M059J (cell line): ENCODE data around the gene ALOX12B. TPM values are rescaled to one million over a fixed set of nuclear protein-coding genes. Genes with fewer than 3 reads are reported as not detected.
"Not testable (repeated sequence)": the region's sequence is repeated elsewhere in the genome, so short reads cannot be mapped to it uniquely, and the experiment has no call there.

Source experiments
- DNase-seq: peaks from one replicate; pipeline ENCODE4 v3.0.0-alpha.2; 2012; ENCODE audit warnings: low read depth
- total RNA-seq: library from RNA; depleted of rRNA; stranded (reverse); fragments of >200 nt; shearing (Covaris generic); gene quantifications from 2 replicates; pipeline ENCODE4 v1.2.3, GENCODE V29; 2014; rRNA removed

The ALOX12B gene
- total RNA-seq, 1 experiment from 2014 or later: not detected

DNA sequence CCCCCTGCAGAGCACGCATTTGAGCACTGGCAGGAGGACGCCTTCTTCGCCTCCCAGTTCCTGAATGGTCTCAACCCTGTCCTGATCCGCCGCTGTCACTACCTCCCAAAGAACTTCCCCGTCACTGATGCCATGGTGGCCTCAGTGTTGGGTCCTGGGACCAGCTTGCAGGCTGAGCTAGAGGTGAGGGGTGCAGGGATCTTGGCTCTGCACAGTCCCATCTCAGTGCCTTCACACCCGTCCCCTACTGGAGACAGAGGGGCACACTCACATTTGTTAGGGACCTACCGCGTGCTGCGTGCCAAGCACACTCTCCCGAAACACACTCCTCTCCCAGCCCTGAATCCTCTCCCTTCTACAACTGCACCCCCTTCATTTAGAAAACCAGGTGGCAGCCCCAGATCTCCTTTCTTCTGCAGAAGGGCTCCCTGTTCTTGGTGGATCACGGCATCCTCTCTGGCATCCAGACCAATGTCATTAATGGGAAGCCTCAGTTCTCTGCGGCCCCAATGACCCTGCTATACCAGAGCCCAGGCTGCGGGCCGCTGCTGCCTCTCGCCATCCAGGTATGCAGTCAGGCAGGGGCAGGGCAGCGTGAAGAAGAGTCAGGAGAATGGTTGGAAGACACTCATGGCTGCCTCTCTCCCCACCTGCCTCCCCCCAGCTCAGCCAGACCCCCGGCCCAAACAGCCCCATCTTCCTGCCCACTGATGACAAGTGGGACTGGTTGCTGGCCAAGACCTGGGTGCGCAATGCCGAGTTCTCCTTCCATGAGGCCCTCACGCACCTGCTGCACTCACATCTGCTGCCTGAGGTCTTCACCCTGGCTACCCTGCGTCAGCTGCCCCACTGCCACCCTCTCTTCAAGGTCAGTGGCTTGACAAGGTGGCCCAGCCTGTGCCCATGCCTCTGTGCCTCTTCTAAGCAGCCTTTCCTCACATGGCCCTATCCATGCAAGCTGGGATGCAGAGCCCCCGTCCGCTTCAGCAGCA is 42.4 kb downstream of the ALOX12B start:
- DNase-seq: no peak

DNA sequence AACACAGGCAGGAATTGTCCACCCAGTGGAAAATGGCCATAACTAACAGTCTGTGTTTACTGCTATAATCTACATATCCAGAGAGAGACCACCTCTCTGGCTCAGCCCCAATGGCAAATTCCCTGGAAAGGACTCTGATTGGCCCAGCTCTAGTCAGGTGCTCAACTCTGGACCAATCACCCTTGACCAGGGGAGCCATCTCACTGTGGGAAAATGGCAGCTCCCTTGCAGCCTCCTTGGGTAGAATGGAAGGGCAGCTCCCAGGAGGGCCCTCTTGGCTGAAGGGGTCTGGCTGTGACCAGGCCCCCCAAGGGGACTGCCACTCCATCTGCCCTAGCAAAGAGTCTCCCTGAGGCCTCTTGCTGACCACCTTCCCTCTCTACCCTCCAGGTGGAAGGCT is 45.5 kb downstream of the ALOX12B start:
- DNase-seq: no peak

GRCh38 chr17:8041249-8041928 is 46.1 kb downstream of the ALOX12B start:
- peak; percentile 59 for DNase-seq

- DNase-seq: no peak
Observed at GRCh38 chr17:8039611-8040168, 47.8 kb downstream of the ALOX12B start.

GRCh38 chr17:8038954-8039610 is 48.4 kb downstream of the ALOX12B start, which contains the start of gene ALOX15B:
ALOX15B (plus strand) TSS chr17:8039059; CDS start chr17:8039156, 97 bp downstream.
- DNase-seq: no peak

DNA sequence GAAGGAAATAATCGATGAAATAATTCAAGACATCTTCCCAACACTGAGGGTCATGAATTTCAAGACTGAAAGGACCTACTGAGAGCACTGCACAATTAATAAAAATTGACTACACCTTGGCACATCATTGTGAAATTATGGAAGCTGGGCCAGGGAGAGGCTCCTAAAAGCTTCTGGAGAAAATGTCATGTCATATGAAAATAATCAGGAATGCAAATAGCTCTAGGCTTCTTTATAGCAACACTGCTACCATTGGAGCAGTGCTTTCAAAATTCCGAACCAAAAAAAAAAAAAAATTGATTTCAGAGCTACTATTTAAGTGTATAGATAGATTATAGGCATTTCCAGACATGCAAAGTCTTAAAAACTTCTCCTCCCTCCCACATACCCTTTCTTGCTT is 55.1 kb downstream of the ALOX12B start:
- DNase-seq: no peak

- DNase-seq: no peak
Observed at GRCh38 chr17:8031950-8032349, 55.6 kb downstream of the ALOX12B start.

GRCh38 chr17:8031261-8031661 is 56.3 kb downstream of the ALOX12B start:
- DNase-seq: no peak

DNA sequence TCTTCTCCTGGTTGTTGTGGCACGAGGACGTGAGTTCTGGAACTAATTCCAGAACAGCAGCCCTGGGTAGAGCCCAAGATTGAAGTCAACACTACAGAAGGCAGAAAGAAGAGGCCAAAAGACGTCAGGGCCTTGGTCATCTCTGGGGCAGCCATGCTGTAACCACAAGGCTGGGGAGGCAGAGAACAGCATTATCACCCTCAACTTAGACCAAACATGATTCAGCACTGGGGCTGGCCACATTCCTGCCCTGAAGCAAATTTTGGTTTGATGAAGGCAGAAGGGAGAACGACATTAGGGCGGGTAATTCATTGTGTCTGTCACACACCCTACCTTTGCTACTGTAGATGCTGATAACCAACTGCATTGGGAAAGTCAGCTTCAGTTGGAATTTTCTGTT is 58.4 kb downstream of the ALOX12B start:
- peak; percentile 93 for DNase-seq

DNA sequence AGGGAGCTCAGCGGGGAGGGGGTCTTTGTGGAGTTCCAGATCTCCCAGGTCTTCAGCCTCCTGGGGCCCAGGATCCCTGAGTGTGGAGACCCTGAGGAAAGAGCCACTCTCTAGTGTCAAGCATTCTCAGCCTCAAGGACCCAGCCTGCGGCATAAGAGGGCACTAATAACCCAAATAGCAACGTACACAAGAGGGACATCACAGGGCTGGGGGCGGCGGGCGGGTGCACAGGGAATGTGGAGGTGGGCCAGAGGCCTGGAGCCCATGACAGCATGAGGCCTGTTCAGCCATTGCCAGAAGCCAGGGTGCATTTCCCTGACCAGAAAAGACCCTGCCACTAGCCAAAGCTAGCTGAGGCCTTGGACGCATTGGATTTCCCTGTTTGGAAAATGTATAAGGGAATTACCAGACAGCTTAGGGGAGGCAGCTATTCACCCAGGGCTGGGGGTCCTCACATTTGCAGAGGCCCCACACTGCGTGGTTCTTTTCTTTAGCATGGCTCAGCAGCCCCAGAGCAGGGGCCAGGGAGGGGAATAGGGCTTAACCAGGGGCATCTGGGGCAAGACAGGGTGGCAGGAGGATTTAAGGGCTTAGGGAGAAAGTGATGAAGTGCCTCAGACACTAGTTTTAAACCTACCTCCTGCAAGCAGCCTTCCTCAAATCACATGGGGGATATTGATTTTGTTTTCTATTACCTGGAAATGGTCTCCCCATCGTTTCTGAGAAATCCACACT is 62.2 kb downstream of the ALOX12B start:
- DNase-seq: no peak

DNA sequence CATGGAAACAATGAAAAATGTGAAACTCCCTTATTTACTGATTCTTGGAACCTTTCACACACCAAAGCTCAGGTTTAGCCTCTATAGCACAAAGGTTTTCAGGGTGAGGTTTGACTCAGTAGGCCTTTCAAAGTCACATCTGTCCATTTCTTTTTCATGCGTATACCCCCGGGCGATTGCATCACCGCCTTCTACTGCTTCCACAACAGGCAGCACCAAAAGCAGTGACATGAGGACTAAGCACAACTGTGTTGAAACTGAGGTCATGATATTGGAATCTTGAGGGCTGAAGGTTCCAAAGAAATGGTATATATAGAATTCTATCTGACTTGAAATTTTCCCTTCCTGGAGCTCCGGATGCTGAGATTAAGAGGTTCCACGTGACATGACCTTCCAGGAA is 63.4 kb downstream of the ALOX12B start:
- DNase-seq: not testable (repeated sequence)

Other genes starting within 250 kb of the ALOX12B start
- 0.49 TPM in 1 of 2 replicates, not detected in the other for gene TMEM88, start 232.7 kb downstream of the ALOX12B start, total RNA-seq
- gene NAA38, start 230.2 kb downstream of the ALOX12B start, total RNA-seq: 49.4 and 68.2 TPM in 2 replicates
- 6.6 and 14.2 TPM in 2 replicates for gene CYB5D1, start 229.7 kb downstream of the ALOX12B start, total RNA-seq
- gene CHD3, start 198.9 kb downstream of the ALOX12B start, total RNA-seq: 15.6 and 31.3 TPM in 2 replicates
- 0.86 and 7.8 TPM in 2 replicates for gene RNF227, start 171.4 kb downstream of the ALOX12B start, total RNA-seq
- not detected in 2 replicates for gene KCNAB3, start 157.9 kb downstream of the ALOX12B start, total RNA-seq
- gene TRAPPC1, start 155.8 kb downstream of the ALOX12B start, total RNA-seq: 58.1 and 61.8 TPM in 2 replicates
- gene CNTROB, start 155.5 kb downstream of the ALOX12B start, total RNA-seq: 14.3 and 29.9 TPM in 2 replicates
- not detected in 2 replicates for gene GUCY2D, start 85.1 kb downstream of the ALOX12B start, total RNA-seq
- not detected in 2 replicates for gene ALOX15B, start 48.7 kb downstream of the ALOX12B start, total RNA-seq
- gene ALOXE3, start 30.8 kb upstream of the ALOX12B start, total RNA-seq: 0.44 TPM in 1 of 2 replicates, not detected in the other
- gene HES7, start 36.4 kb upstream of the ALOX12B start, total RNA-seq: 0.22 and 0.94 TPM in 2 replicates
- gene PER1, start 64.7 kb upstream of the ALOX12B start, total RNA-seq: 10.6 and 18.4 TPM in 2 replicates
- gene VAMP2, start 75.2 kb upstream of the ALOX12B start, total RNA-seq: 3.8 and 4.4 TPM in 2 replicates
- gene TMEM107, start 88.7 kb upstream of the ALOX12B start, total RNA-seq: 27.5 and 31.5 TPM in 2 replicates
- 3.9 and 6.8 TPM in 2 replicates for gene BORCS6, start 102.5 kb upstream of the ALOX12B start, total RNA-seq
- 78.7 and 123 TPM in 2 replicates for gene AURKB, start 122.9 kb upstream of the ALOX12B start, total RNA-seq
- gene CTC1, start 160.3 kb upstream of the ALOX12B start, total RNA-seq: 0.49 and 3.1 TPM in 2 replicates
- gene PFAS, start 161.6 kb upstream of the ALOX12B start, total RNA-seq: 14.5 and 22.9 TPM in 2 replicates
- 5.6 and 14.7 TPM in 2 replicates for gene RANGRF, start 201.0 kb upstream of the ALOX12B start, total RNA-seq
- 1.7 and 2.4 TPM in 2 replicates for gene SLC25A35, start 207.7 kb upstream of the ALOX12B start, total RNA-seq
- not detected in 2 replicates for gene ARHGEF15, start 222.5 kb upstream of the ALOX12B start, total RNA-seq